ENCODE results near the gene TTC12. TPM values are rescaled to one million over a fixed set of nuclear protein-coding genes. Genes with fewer than 3 reads are reported as not detected.

TTC12 gene
- polyA plus RNA-seq, 1 donor from 2014 or later: 9.8 TPM

- peaks cover 12% of the 10 kb centered on the region for H3K36me3 Mint-ChIP-seq
- peaks cover 0 to 2% (median 0%) of the 10 kb centered on the region in 3 donors for H3K4me1 Mint-ChIP-seq
- H3K27me3 Mint-ChIP-seq: no peaks in the 10 kb centered on the region
- no peak overlapping the region for H3K27ac Mint-ChIP-seq
- H3K9me3 Mint-ChIP-seq: no peaks in the 10 kb centered on the region
- no peak overlapping the region for H3K4me3 Mint-ChIP-seq
Measured at GRCh38 chr11:113363996-113364641, 49.7 kb downstream of the TTC12 start.

GRCh38 chr11:113365895-113366294 is 51.5 kb downstream of the TTC12 start:
- Mint-ChIP-seq H3K4me1 (peaks cover 0 to 3% (median 0%) of the 10 kb centered on the region in 3 donors), H3K4me3 (no peak overlapping the region), H3K27me3 (no peaks in the 10 kb centered on the region), H3K27ac (peak overlapping the region in 1 of 3 donors; percentile 59), H3K36me3 (peaks cover 12% of the 10 kb centered on the region), H3K9me3 (no peaks in the 10 kb centered on the region)

- peaks cover 12% of the 10 kb centered on the region for H3K36me3 Mint-ChIP-seq
- H3K4me1 Mint-ChIP-seq: peaks cover 0 to 7% (median 0%) of the 10 kb centered on the region in 3 donors
- H3K27me3 Mint-ChIP-seq: no peaks in the 10 kb centered on the region
- no peaks in the 10 kb centered on the region for H3K9me3 Mint-ChIP-seq
- no peak overlapping the region for H3K27ac Mint-ChIP-seq
- H3K4me3 Mint-ChIP-seq: no peak overlapping the region
Measured at GRCh38 chr11:113369411-113369810, 55.0 kb downstream of the TTC12 start.

- Mint-ChIP-seq H3K27ac (no peak overlapping the region), H3K4me3 (no peak overlapping the region), H3K4me1 (peaks cover 0 to 9% (median 3%) of the 10 kb centered on the region in 3 donors), H3K27me3 (no peaks in the 10 kb centered on the region), H3K36me3 (peaks cover 14% of the 10 kb centered on the region), H3K9me3 (no peaks in the 10 kb centered on the region)
Measured at GRCh38 chr11:113370634-113371033, 56.3 kb downstream of the TTC12 start.

- Mint-ChIP-seq H3K4me3 (no peak overlapping the region), H3K9me3 (no peaks in the 10 kb centered on the region), H3K4me1 (peaks cover 8 to 13% (median 13%) of the 10 kb centered on the region in 3 donors), H3K27ac (peak overlapping the region in 1 of 3 donors; percentile 76), H3K27me3 (no peaks in the 10 kb centered on the region), H3K36me3 (peaks cover 12% of the 10 kb centered on the region)
Measured at GRCh38 chr11:113372309-113372708, 57.9 kb downstream of the TTC12 start.

GRCh38 chr11:113373306-113373705 is 58.9 kb downstream of the TTC12 start:
- Mint-ChIP-seq H3K4me1 (peaks cover 13% of the 10 kb centered on the region in 3 donors), H3K27me3 (no peaks in the 10 kb centered on the region), H3K9me3 (no peaks in the 10 kb centered on the region), H3K36me3 (peaks cover 12% of the 10 kb centered on the region), H3K4me3 (no peak overlapping the region), H3K27ac (no peak overlapping the region)

- no peaks in the 10 kb centered on the region for H3K9me3 Mint-ChIP-seq
- H3K4me3 Mint-ChIP-seq: no peak overlapping the region
- no peak overlapping the region for H3K27ac Mint-ChIP-seq
- H3K27me3 Mint-ChIP-seq: no peaks in the 10 kb centered on the region
- H3K4me1 Mint-ChIP-seq: peaks cover 13% of the 10 kb centered on the region in 3 donors
- H3K36me3 Mint-ChIP-seq: peaks cover 13% of the 10 kb centered on the region
Measured at GRCh38 chr11:113373981-113374560, 59.7 kb downstream of the TTC12 start.

- Mint-ChIP-seq H3K4me3 (no peak overlapping the region), H3K9me3 (peaks cover 0 to 4% (median 3%) of the 10 kb centered on the region in 3 donors), H3K27ac (peak overlapping the region in 2 of 3 donors; percentile 59 to 68), H3K36me3 (peaks cover 18% of the 10 kb centered on the region), H3K27me3 (no peaks in the 10 kb centered on the region), H3K4me1 (peaks cover 13% of the 10 kb centered on the region in 3 donors)
Measured at GRCh38 chr11:113375402-113375801, 61.0 kb downstream of the TTC12 start.

GRCh38 chr11:113376156-113376555 is 61.8 kb downstream of the TTC12 start:
- peaks cover 12 to 13% (median 13%) of the 10 kb centered on the region in 3 donors for H3K4me1 Mint-ChIP-seq
- H3K27ac Mint-ChIP-seq: peak overlapping the region in 2 of 3 donors; percentile 59 to 94
- no peaks in the 10 kb centered on the region for H3K27me3 Mint-ChIP-seq
- peak overlapping the region in 3 of 4 donors; percentile 22 to 65 (median 46) for H3K4me3 Mint-ChIP-seq
- H3K9me3 Mint-ChIP-seq: peaks cover 0 to 4% (median 3%) of the 10 kb centered on the region in 3 donors
- peaks cover 18% of the 10 kb centered on the region for H3K36me3 Mint-ChIP-seq

- peaks cover 12% of the 10 kb centered on the region for H3K36me3 Mint-ChIP-seq
- H3K9me3 Mint-ChIP-seq: peaks cover 0 to 4% (median 3%) of the 10 kb centered on the region in 3 donors
- H3K4me1 Mint-ChIP-seq: peaks cover 11 to 13% (median 13%) of the 10 kb centered on the region in 3 donors
- H3K4me3 Mint-ChIP-seq: no peak overlapping the region
- no peaks in the 10 kb centered on the region for H3K27me3 Mint-ChIP-seq
- peak overlapping the region in 2 of 3 donors; percentile 22 to 71 for H3K27ac Mint-ChIP-seq
Measured at GRCh38 chr11:113377681-113378412, 63.5 kb downstream of the TTC12 start.

- Mint-ChIP-seq H3K36me3 (peaks cover 13% of the 10 kb centered on the region), H3K27me3 (no peaks in the 10 kb centered on the region), H3K27ac (no peak overlapping the region), H3K4me1 (peaks cover 11 to 13% (median 13%) of the 10 kb centered on the region in 3 donors), H3K4me3 (no peak overlapping the region), H3K9me3 (peaks cover 0 to 4% (median 3%) of the 10 kb centered on the region in 3 donors)
Measured at GRCh38 chr11:113378692-113379091, 64.3 kb downstream of the TTC12 start.

GRCh38 chr11:113382121-113382520 is 67.7 kb downstream of the TTC12 start:
- H3K4me3 Mint-ChIP-seq: no peak overlapping the region
- H3K27ac Mint-ChIP-seq: no peak overlapping the region
- H3K27me3 Mint-ChIP-seq: peaks cover 6% of the 10 kb centered on the region
- peaks cover 13% of the 10 kb centered on the region for H3K36me3 Mint-ChIP-seq
- peaks cover 0 to 5% (median 3%) of the 10 kb centered on the region in 3 donors for H3K4me1 Mint-ChIP-seq
- H3K9me3 Mint-ChIP-seq: peaks cover 0 to 4% (median 3%) of the 10 kb centered on the region in 3 donors

- peaks cover 0 to 3% (median 0%) of the 10 kb centered on the region in 3 donors for H3K4me1 Mint-ChIP-seq
- no peak overlapping the region for H3K27ac Mint-ChIP-seq
- no peak overlapping the region for H3K4me3 Mint-ChIP-seq
- peaks cover 9% of the 10 kb centered on the region for H3K27me3 Mint-ChIP-seq
- H3K9me3 Mint-ChIP-seq: peaks cover 0 to 3% (median 2%) of the 10 kb centered on the region in 3 donors
- H3K36me3 Mint-ChIP-seq: peaks cover 8% of the 10 kb centered on the region
Measured at GRCh38 chr11:113384551-113384950, 70.2 kb downstream of the TTC12 start.

GRCh38 chr11:113385749-113386148 is 71.4 kb downstream of the TTC12 start:
- no peak overlapping the region for H3K27ac Mint-ChIP-seq
- H3K36me3 Mint-ChIP-seq: peaks cover 3% of the 10 kb centered on the region
- H3K9me3 Mint-ChIP-seq: no peaks in the 10 kb centered on the region
- peaks cover 0 to 3% (median 0%) of the 10 kb centered on the region in 3 donors for H3K4me1 Mint-ChIP-seq
- H3K4me3 Mint-ChIP-seq: no peak overlapping the region
- H3K27me3 Mint-ChIP-seq: peaks cover 9% of the 10 kb centered on the region

GRCh38 chr11:113386866-113387265 is 72.5 kb downstream of the TTC12 start:
- Mint-ChIP-seq H3K27me3 (peaks cover 9% of the 10 kb centered on the region), H3K9me3 (no peaks in the 10 kb centered on the region), H3K4me1 (no peaks in the 10 kb centered on the region), H3K27ac (no peak overlapping the region), H3K36me3 (peaks cover 3% of the 10 kb centered on the region), H3K4me3 (no peak overlapping the region)

Measured in IgD-negative memory B cell (primary cell).